NT2/D1 (cell line): ENCODE measurements around the gene ZNF101.

Experiments
- SUZ12 ChIP-seq: IDR thresholded peaks from 2 replicates; pipeline ENCODE4 v1.6.1; 2011; ENCODE audit not compliant: insufficient read length, insufficient read depth; ENCODE audit errors: extremely low read depth
- YY1 ChIP-seq: IDR thresholded peaks from 2 replicates; pipeline ENCODE4 v1.6.1; 2011; ENCODE audit not compliant: insufficient read length, insufficient read depth

- TF ChIP-seq YY1 (no peak), SUZ12 (no peak)
Observed at GRCh38 chr19:19696386-19696785, 27.7 kb downstream of the ZNF101 start.
